Measurements from ENCODE around the gene CDH16.

The CDH16 gene

GRCh38 chr16:66913711-66914110, 5.0 kb downstream of the CDH16 start:
- no peak for DNase-seq
- intact Hi-C loops (cut with DNase I) = no loop called here

GRCh38 chr16:66913081-66913480, 5.6 kb downstream of the CDH16 start:
- intact Hi-C loops (cut with DNase I) = no loop called here

GRCh38 chr16:66911801-66912200, 6.9 kb downstream of the CDH16 start:
- intact Hi-C loops (cut with DNase I) = no loop called here

More at GRCh38 chr16:66913081-66913480, 5.6 kb downstream of the CDH16 start:
- no peak for DNase-seq

GRCh38 chr16:66911112-66911511, 7.6 kb downstream of the CDH16 start:
- intact Hi-C loops (cut with DNase I) = no loop called here
- peak in 2 of 10 donors; percentile 25 to 39 for DNase-seq

More at GRCh38 chr16:66911801-66912200, 6.9 kb downstream of the CDH16 start:
- peak in 1 of 10 donors; percentile 63 for DNase-seq

- intact Hi-C loops (cut with DNase I) = no loop called here
- peak in 2 of 10 donors; percentile 62 to 75 for DNase-seq
Measured at GRCh38 chr16:66910175-66910940, 8.3 kb downstream of the CDH16 start.

- peak in 1 of 10 donors; percentile 26 for DNase-seq
- intact Hi-C loops (cut with DNase I) = no loop called here
Measured at GRCh38 chr16:66908762-66909559, 9.7 kb downstream of the CDH16 start.

- intact Hi-C loops (cut with DNase I) = no loop called here
Measured at GRCh38 chr16:66908116-66908515, 10.6 kb downstream of the CDH16 start.

GRCh38 chr16:66906916-66907836, 11.5 kb downstream of the CDH16 start:
- DNase-seq = peak in 2 of 10 donors; percentile 55 to 60
- intact Hi-C loops (cut with DNase I) = no loop called here

More at GRCh38 chr16:66908116-66908515, 10.6 kb downstream of the CDH16 start:
- peak in 2 of 10 donors; percentile 43 to 61 for DNase-seq

GRCh38 chr16:66905633-66906539, 12.8 kb downstream of the CDH16 start:
- intact Hi-C loops (cut with DNase I) = no loop called here
- DNase-seq = peak in 2 of 10 donors; percentile 26 to 61

GRCh38 chr16:66904846-66905632, 13.6 kb downstream of the CDH16 start:
- intact Hi-C loops (cut with DNase I) = no loop called here
- peak in 2 of 10 donors; percentile 43 to 50 for DNase-seq

- intact Hi-C loops (cut with DNase I) = no loop called here
- DNase-seq = peak in 1 of 10 donors; percentile 33
Measured at GRCh38 chr16:66904428-66904845, 14.2 kb downstream of the CDH16 start.

- peak in 2 of 10 donors; percentile 59 to 67 for DNase-seq
- intact Hi-C loops (cut with DNase I) = no loop called here
Measured at GRCh38 chr16:66903544-66904427, 14.9 kb downstream of the CDH16 start.

- peak in 2 of 10 donors; percentile 33 to 48 for DNase-seq
- intact Hi-C loops (cut with DNase I) = no loop called here
Measured at GRCh38 chr16:66902648-66903543, 15.8 kb downstream of the CDH16 start.

- intact Hi-C loops (cut with DNase I) = no loop called here
- peak in 2 of 10 donors; percentile 25 to 50 for DNase-seq
Measured at GRCh38 chr16:66901626-66902025, 17.1 kb downstream of the CDH16 start.

GRCh38 chr16:66900721-66901441, 17.8 kb downstream of the CDH16 start:
- peak in 2 of 10 donors; percentile 57 to 60 for DNase-seq
- intact Hi-C loops (cut with DNase I) = no loop called here

Data from posterior cingulate gyrus (tissue), 11 donors.